DMS53 treated with DMSO at 0.1 percent for 48 hours (cell line): ENCODE data around the gene ALDH18A1.
"Not testable (repeated sequence)": the region's sequence is repeated elsewhere in the genome, so short reads cannot be mapped to it uniquely, and the experiment has no call there.

ENCODE experiments used
- DNase-seq: peaks from one replicate; lab custom pipeline; 2025; ENCODE audit not compliant: unreplicated experiment; lab: John Stamatoyannopoulos, UW

Gene ALDH18A1

GRCh38 chr10:95656291-95657164 lies at the start of gene ALDH18A1:
Gene ALDH18A1, minus strand, starts transcription at chr10:95656711. Its CDS starts 3,334 bp downstream, at chr10:95653377.
- DNase-seq: peak; percentile 80

GRCh38 chr10:95698415-95698814 lies 41.9 kb upstream of the ALDH18A1 start:
- no peak for DNase-seq

GRCh38 chr10:95697429-95697828 lies 40.9 kb upstream of the ALDH18A1 start:
- no peak for DNase-seq

GRCh38 chr10:95694665-95695064 lies 38.2 kb upstream of the ALDH18A1 start:
- peak; percentile 56 for DNase-seq

- DNase-seq: peak; percentile 98
These were observed 37.4 kb upstream of the ALDH18A1 start, which contains the start of gene TCTN3 for GRCh38 chr10:95693668-95694534. Gene TCTN3, minus strand, starts transcription at chr10:95693927. Its CDS starts 28 bp downstream, at chr10:95693899.

GRCh38 chr10:95693071-95693667 lies 36.7 kb upstream of the ALDH18A1 start:
- peak; percentile 27 for DNase-seq

- DNase-seq: no peak
These were observed 34.8 kb upstream of the ALDH18A1 start for GRCh38 chr10:95691281-95691680.

- no peak for DNase-seq
These were observed 32.1 kb upstream of the ALDH18A1 start for GRCh38 chr10:95688648-95689047.

GRCh38 chr10:95683966-95684365 lies 27.5 kb upstream of the ALDH18A1 start:
- no peak for DNase-seq

- no peak for DNase-seq
These were observed 19.0 kb upstream of the ALDH18A1 start for GRCh38 chr10:95675403-95676116.

GRCh38 chr10:95674643-95675042 lies 18.1 kb upstream of the ALDH18A1 start:
- DNase-seq: no peak

- DNase-seq: not testable (repeated sequence)
These were observed 16.1 kb upstream of the ALDH18A1 start for GRCh38 chr10:95672641-95673040.

GRCh38 chr10:95664543-95664942 lies 8.0 kb upstream of the ALDH18A1 start:
- no peak for DNase-seq

- DNase-seq: no peak
These were observed 7.0 kb upstream of the ALDH18A1 start for GRCh38 chr10:95663496-95663895.

- no peak for DNase-seq
These were observed 5.3 kb upstream of the ALDH18A1 start for GRCh38 chr10:95661818-95662217.

GRCh38 chr10:95660283-95660682 lies 3.8 kb upstream of the ALDH18A1 start:
- no peak for DNase-seq

- no peak for DNase-seq
These were observed 739 bp upstream of the ALDH18A1 start for GRCh38 chr10:95657250-95657649.

- no peak for DNase-seq
These were observed 780 bp downstream of the ALDH18A1 start for GRCh38 chr10:95655571-95656290.

- DNase-seq: no peak
These were observed 2.6 kb downstream of the ALDH18A1 start for GRCh38 chr10:95653895-95654294.
